Measurements from ENCODE around the gene NTN3. TPM values are rescaled to one million over a fixed set of nuclear protein-coding genes. Genes with fewer than 3 reads are reported as not detected.

The NTN3 gene
- polyA plus RNA-seq, 1 of the 3 experiments (the other 2 are of a cell fraction): 0.28 TPM

DNA sequence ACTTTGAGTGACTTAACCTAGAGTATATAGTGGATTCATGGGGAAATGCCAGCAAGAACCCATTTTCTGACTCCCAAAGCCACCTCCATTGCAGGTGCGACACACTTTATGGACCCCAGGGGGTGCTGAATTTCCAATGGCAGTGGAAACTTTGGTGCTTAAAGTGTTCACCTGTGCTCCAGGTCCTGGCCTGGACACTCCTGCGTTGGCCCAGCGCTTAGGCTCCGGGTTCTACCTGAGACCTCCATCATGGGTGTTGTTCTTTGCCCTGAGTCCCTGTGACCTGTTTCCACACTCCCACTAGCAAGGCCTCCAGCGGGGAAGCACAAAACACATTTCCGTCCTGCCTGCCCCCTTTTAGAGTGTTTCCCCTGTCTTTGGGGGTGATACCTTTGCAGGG, 38.8 kb upstream of the NTN3 start:
- Histone ChIP-seq H4K20me1 (ENCODE audit: insufficient read depth) (peaks cover 12% of the 10 kb centered on the region; the same call in 1 of the 2 replicates), H3K9me2 (no peaks in the 10 kb centered on the region), H3K4me2 (no peak overlapping the region), H3K27me3 (ENCODE audit: insufficient read depth) (no peaks in the 10 kb centered on the region), H3K36me3 (replicated peaks in 1 of 2; ENCODE audit: control insufficient read depth in 1 of 2, insufficient read depth in 2 of 2, low read length in 1 of 2) (peaks cover 22 to 25% of the 10 kb centered on the region in 2 experiments), H3K9ac (no peak overlapping the region), H3K4me3 (ENCODE audit: low read depth in 2 of 2, low read length in 1 of 2) (no peak overlapping the region), H3F3A (replicated peaks; ENCODE audit: insufficient read depth) (peaks cover 3% of the 10 kb centered on the region), H3K4me1 (ENCODE audit: control insufficient read depth in 1 of 2, insufficient read depth in 2 of 2, low read depth in 1 of 2, low read length in 1 of 2) (peaks cover 10 to 24% of the 10 kb centered on the region in 2 experiments), H2AFZ (ENCODE audit: low read depth) (no peak overlapping the region), H3K9me3 (no peaks in the 10 kb centered on the region), H3K79me2 (ENCODE audit: insufficient read depth) (peaks cover 60% of the 10 kb centered on the region), H3K27ac (ENCODE audit: low read depth in 2 of 2, low read length in 1 of 2) (no peak overlapping the region)
- CTCF ChIA-PET: interaction anchor here (0.9 to 2.6 kb wide), 2 partner anchors 52 to 92 kb away, joined by 3 to 14 read pairs; partner anchors contain the start of gene ABCA3
- DNase-seq: no peak
- 100% methylated on average over 6 of the region's 6 CpGs for WGBS (ENCODE audit: low lambda C conversion rate)
- POLR2A ChIA-PET: no interaction called here
- TF ChIP-seq MEF2A (IDR thresholded peaks at IDR 0.05; ENCODE audit: borderline replicate concordance, low read depth) (no peak), JUND (IDR thresholded peaks at IDR 0.05) (no peak), TAF1 (IDR thresholded peaks at IDR 0.05; ENCODE audit: borderline replicate concordance, low read depth, low read length) (no peak), FOSL2 (IDR thresholded peaks at IDR 0.05; ENCODE audit: borderline replicate concordance, low read depth) (no peak), FOXM1 (IDR thresholded peaks at IDR 0.05; ENCODE audit: low read depth) (no peak), RXRA (IDR thresholded peaks at IDR 0.05; ENCODE audit: borderline replicate concordance, low read depth) (no peak), YY1 (IDR thresholded peaks at IDR 0.05; ENCODE audit: low read depth) (no peak), EZH2phosphoT487 (IDR thresholded peaks at IDR 0.05; ENCODE audit: borderline replicate concordance, low read depth) (no peak), FOXJ3 (CRISPR knock-in tag; IDR thresholded peaks at IDR 0.05) (no peak)
- TF ChIP-seq, protein P1, sequence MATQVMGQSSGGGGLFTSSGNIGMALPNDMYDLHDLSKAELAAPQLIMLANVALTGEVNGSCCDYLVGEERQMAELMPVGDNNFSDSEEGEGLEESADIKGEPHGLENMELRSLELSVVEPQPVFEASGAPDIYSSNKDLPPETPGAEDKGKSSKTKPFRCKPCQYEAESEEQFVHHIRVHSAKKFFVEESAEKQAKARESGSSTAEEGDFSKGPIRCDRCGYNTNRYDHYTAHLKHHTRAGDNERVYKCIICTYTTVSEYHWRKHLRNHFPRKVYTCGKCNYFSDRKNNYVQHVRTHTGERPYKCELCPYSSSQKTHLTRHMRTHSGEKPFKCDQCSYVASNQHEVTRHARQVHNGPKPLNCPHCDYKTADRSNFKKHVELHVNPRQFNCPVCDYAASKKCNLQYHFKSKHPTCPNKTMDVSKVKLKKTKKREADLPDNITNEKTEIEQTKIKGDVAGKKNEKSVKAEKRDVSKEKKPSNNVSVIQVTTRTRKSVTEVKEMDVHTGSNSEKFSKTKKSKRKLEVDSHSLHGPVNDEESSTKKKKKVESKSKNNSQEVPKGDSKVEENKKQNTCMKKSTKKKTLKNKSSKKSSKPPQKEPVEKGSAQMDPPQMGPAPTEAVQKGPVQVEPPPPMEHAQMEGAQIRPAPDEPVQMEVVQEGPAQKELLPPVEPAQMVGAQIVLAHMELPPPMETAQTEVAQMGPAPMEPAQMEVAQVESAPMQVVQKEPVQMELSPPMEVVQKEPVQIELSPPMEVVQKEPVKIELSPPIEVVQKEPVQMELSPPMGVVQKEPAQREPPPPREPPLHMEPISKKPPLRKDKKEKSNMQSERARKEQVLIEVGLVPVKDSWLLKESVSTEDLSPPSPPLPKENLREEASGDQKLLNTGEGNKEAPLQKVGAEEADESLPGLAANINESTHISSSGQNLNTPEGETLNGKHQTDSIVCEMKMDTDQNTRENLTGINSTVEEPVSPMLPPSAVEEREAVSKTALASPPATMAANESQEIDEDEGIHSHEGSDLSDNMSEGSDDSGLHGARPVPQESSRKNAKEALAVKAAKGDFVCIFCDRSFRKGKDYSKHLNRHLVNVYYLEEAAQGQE (IDR thresholded peaks at IDR 0.05; ENCODE audit: low read depth, low read length): no peak

DNA sequence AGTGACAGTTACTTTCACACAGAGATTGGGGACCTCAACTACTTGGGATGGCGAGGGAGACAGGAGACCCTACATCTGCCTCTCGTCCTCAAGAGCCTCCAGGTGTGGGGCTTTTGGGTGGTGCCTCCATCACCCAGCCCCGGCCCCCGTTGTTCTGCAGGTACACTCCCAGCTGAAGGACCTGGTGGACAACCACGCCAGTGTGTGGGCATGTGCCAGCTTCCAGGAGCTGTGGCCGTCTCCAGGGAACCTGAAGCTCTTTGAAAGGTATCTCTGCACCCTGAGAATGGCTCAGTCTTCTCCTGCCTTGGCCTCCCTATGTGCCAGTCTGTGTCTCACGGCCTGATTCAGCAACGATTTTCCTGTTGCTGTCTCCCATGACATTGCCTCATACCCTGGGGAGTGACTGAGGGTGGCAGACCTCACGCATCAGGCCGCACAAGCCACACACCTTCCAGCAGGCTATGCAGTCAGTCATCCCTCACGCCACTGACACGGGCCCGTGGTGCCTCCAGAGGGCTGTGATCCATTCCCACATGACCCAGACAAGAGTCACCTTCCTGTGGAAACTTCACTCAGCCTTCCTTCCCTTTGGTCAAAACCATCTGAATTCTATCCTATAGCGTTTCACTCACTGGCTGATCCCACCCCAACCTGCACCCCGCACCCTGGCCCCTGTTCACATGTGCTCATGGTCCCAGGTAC, 38.1 kb upstream of the NTN3 start:
- DNase-seq: no peak
- peaks cover 10 to 19% of the 10 kb centered on the region in 2 experiments for H3K4me1 ChIP-seq (ENCODE audit: control insufficient read depth in 1 of 2, insufficient read depth in 2 of 2, low read depth in 1 of 2, low read length in 1 of 2)
- no peaks in the 10 kb centered on the region for H3K27me3 ChIP-seq (ENCODE audit: insufficient read depth)
- 99% methylated on average over 15 of the region's 15 CpGs for WGBS (ENCODE audit: low lambda C conversion rate)
- ChIA-PET POLR2A (no interaction called here), CTCF (interaction anchor here (0.9 to 1.4 kb wide), 2 partner anchors 52 to 93 kb away, joined by 3 to 4 read pairs; partner anchors contain the start of gene ABCA3)
- peaks cover 65% of the 10 kb centered on the region for H3K79me2 ChIP-seq (ENCODE audit: insufficient read depth)
- H2AFZ ChIP-seq (ENCODE audit: low read depth): no peak overlapping the region
- no peak overlapping the region for H3K4me2 ChIP-seq
- H3K27ac ChIP-seq (ENCODE audit: low read depth in 2 of 2, low read length in 1 of 2): no peak overlapping the region
- H3K9ac ChIP-seq: no peak overlapping the region
- peaks cover 3% of the 10 kb centered on the region for H3F3A ChIP-seq (replicated peaks; ENCODE audit: insufficient read depth)
- no peak overlapping the region for H3K4me3 ChIP-seq (ENCODE audit: low read depth in 2 of 2, low read length in 1 of 2)
- H3K36me3 ChIP-seq (replicated peaks in 1 of 2; ENCODE audit: control insufficient read depth in 1 of 2, insufficient read depth in 2 of 2, low read length in 1 of 2): peaks cover 29% of the 10 kb centered on the region in 2 experiments
- no peaks in the 10 kb centered on the region for H3K9me2 ChIP-seq
- no peaks in the 10 kb centered on the region for H3K9me3 ChIP-seq
- H4K20me1 ChIP-seq (ENCODE audit: insufficient read depth): peaks cover 12% of the 10 kb centered on the region; the same call in 1 of the 2 replicates
- no peak for TF ChIP-seq ELF1 (IDR thresholded peaks at IDR 0.05)
- TF ChIP-seq, protein P2, sequence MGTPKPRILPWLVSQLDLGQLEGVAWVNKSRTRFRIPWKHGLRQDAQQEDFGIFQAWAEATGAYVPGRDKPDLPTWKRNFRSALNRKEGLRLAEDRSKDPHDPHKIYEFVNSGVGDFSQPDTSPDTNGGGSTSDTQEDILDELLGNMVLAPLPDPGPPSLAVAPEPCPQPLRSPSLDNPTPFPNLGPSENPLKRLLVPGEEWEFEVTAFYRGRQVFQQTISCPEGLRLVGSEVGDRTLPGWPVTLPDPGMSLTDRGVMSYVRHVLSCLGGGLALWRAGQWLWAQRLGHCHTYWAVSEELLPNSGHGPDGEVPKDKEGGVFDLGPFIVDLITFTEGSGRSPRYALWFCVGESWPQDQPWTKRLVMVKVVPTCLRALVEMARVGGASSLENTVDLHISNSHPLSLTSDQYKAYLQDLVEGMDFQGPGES (IDR thresholded peaks at IDR 0.05; ENCODE audit: low read depth, low read length): no peak
- TF ChIP-seq RCOR1 (IDR thresholded peaks at IDR 0.05; ENCODE audit: low read length): no peak
- no peak for TF ChIP-seq YY1 (IDR thresholded peaks at IDR 0.05; ENCODE audit: low read depth)
- no peak for TF ChIP-seq EZH2phosphoT487 (IDR thresholded peaks at IDR 0.05; ENCODE audit: borderline replicate concordance, low read depth)
- TF ChIP-seq, protein P3, sequence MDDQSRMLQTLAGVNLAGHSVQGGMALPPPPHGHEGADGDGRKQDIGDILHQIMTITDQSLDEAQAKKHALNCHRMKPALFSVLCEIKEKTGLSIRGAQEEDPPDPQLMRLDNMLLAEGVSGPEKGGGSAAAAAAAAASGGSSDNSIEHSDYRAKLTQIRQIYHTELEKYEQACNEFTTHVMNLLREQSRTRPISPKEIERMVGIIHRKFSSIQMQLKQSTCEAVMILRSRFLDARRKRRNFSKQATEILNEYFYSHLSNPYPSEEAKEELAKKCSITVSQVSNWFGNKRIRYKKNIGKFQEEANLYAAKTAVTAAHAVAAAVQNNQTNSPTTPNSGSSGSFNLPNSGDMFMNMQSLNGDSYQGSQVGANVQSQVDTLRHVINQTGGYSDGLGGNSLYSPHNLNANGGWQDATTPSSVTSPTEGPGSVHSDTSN (IDR thresholded peaks at IDR 0.05): no peak
- TF ChIP-seq, protein P4, sequence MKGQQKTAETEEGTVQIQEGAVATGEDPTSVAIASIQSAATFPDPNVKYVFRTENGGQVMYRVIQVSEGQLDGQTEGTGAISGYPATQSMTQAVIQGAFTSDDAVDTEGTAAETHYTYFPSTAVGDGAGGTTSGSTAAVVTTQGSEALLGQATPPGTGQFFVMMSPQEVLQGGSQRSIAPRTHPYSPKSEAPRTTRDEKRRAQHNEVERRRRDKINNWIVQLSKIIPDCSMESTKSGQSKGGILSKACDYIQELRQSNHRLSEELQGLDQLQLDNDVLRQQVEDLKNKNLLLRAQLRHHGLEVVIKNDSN (IDR thresholded peaks at IDR 0.05; ENCODE audit: borderline replicate concordance, low read depth): no peak
- TF ChIP-seq POLR2AphosphoS5 (IDR thresholded peaks at IDR 0.05; ENCODE audit: low read depth, low read length): no peak
- no peak for TF ChIP-seq GABPA (IDR thresholded peaks at IDR 0.05; ENCODE audit: low read depth)
- TF ChIP-seq, protein P5, sequence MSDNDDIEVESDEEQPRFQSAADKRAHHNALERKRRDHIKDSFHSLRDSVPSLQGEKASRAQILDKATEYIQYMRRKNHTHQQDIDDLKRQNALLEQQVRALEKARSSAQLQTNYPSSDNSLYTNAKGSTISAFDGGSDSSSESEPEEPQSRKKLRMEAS (IDR thresholded peaks at IDR 0.05; ENCODE audit: low read depth): no peak
- TF ChIP-seq RXRA (IDR thresholded peaks at IDR 0.05; ENCODE audit: borderline replicate concordance, low read depth): no peak
- TF ChIP-seq NRF1 (IDR thresholded peaks at IDR 0.05; ENCODE audit: low read depth, low read length): no peak
